Ishikawa (cell line): ENCODE data around the gene BLM.

Experiments used
- CEBPB ChIP-seq: IDR thresholded peaks from 2 replicates; pipeline ENCODE4 v1.6.1; 2012
- EP300 ChIP-seq: IDR thresholded peaks from 2 replicates; pipeline ENCODE4 v1.6.1; 2012; ENCODE audit warnings: borderline replicate concordance
- TAF1 ChIP-seq: IDR thresholded peaks from 2 replicates; pipeline ENCODE4 v1.6.1; 2012; ENCODE audit warnings: low read depth, mild to moderate bottlenecking
- TEAD4 ChIP-seq: IDR thresholded peaks from 2 replicates; pipeline ENCODE4 v1.6.1; 2012

- TF ChIP-seq EP300 (no peak), TEAD4 (no peak), TAF1 (no peak), CEBPB (no peak)
Observed at GRCh38 chr15:90743407-90743806, 26.3 kb downstream of the BLM start.
